Stimulated activated CD8-positive, alpha-beta memory T cell treated with anti-CD3 and anti-CD28 coated beads, Interleukin-7, amount 100 ng/mL, for 1 hour (primary cell): ENCODE data around the gene COL1A2.

Source experiments
- DNase-seq, 2 donors: peaks; one replicate each; pipeline ENCODE4 v3.0.0-alpha.2; 2020; ENCODE audit warnings: low read depth in 2 of 2

The COL1A2 gene

GRCh38 chr7:94410413-94411187 lies 15.9 kb downstream of the COL1A2 start:
- DNase-seq: no peak

GRCh38 chr7:94411188-94411466 lies 16.4 kb downstream of the COL1A2 start:
- no peak for DNase-seq

GRCh38 chr7:94412762-94413322 lies 18.1 kb downstream of the COL1A2 start:
- DNase-seq: no peak

- DNase-seq: no peak
Observed at GRCh38 chr7:94414481-94414880, 19.8 kb downstream of the COL1A2 start.

GRCh38 chr7:94414980-94415379 lies 20.3 kb downstream of the COL1A2 start:
- no peak for DNase-seq

GRCh38 chr7:94417306-94417705 lies 22.6 kb downstream of the COL1A2 start:
- DNase-seq: no peak

GRCh38 chr7:94417901-94418300 lies 23.2 kb downstream of the COL1A2 start:
- no peak for DNase-seq

- DNase-seq: no peak
Observed at GRCh38 chr7:94418851-94419250, 24.2 kb downstream of the COL1A2 start.

- no peak for DNase-seq
Observed at GRCh38 chr7:94420328-94420727, 25.6 kb downstream of the COL1A2 start.

GRCh38 chr7:94421681-94422080 lies 27.0 kb downstream of the COL1A2 start:
- no peak for DNase-seq

- no peak for DNase-seq
Observed at GRCh38 chr7:94422136-94422535, 27.4 kb downstream of the COL1A2 start.

- DNase-seq: no peak
Observed at GRCh38 chr7:94422827-94423460, 28.2 kb downstream of the COL1A2 start.

GRCh38 chr7:94423863-94424735 lies 29.4 kb downstream of the COL1A2 start:
- DNase-seq: no peak

- no peak for DNase-seq
Observed at GRCh38 chr7:94425546-94425945, 30.9 kb downstream of the COL1A2 start.

GRCh38 chr7:94426980-94427875 lies 32.5 kb downstream of the COL1A2 start:
- no peak for DNase-seq

GRCh38 chr7:94429153-94429552 lies 34.5 kb downstream of the COL1A2 start:
- DNase-seq: no peak

GRCh38 chr7:94431176-94431575 lies 36.5 kb downstream of the COL1A2 start:
- no peak for DNase-seq

- no peak for DNase-seq
Observed at GRCh38 chr7:94431619-94432280, 37.1 kb downstream of the COL1A2 start.

GRCh38 chr7:94432281-94432670 lies 37.6 kb downstream of the COL1A2 start:
- no peak for DNase-seq

- no peak for DNase-seq
Observed at GRCh38 chr7:94432817-94433216, 38.1 kb downstream of the COL1A2 start.

- DNase-seq: no peak
Observed at GRCh38 chr7:94433224-94433623, 38.5 kb downstream of the COL1A2 start.
